HCT116 (cell line): Measurements from ENCODE around the gene TMIE. TPM values are rescaled to one million over a fixed set of nuclear protein-coding genes. Genes with fewer than 3 reads are reported as not detected.

Source experiments
- ATAC-seq: fragments of 200-7000 bp; cut with Tn5 transposase; 2 replicates; pipeline ENCODE4 v1.9.1; 2020; ENCODE audit warnings: mild to moderate bottlenecking, moderate library complexity
- BruUV-seq: library from RNA; stranded (reverse); fragments of 400-500 nt; replicated peaks from 2 replicates; lab custom pipeline; 2021; lab: Mats Ljungman, UMichigan
- CTCF ChIA-PET: fragments of 300-600 bp; sonication (Branson Sonifier 250); formaldehyde crosslinking; loops from one replicate; lab custom pipeline; 2021; ENCODE audit warnings: antibody characterized with exemption; lab: Charles Lee
- POLR2A ChIA-PET: fragments of 300-600, 350-600 bp; sonication (Branson Sonifier 250); formaldehyde crosslinking; loops from one replicate; lab custom pipeline; 2021; ENCODE audit warnings: antibody characterized with exemption; lab: Charles Lee
- RAD21 ChIA-PET, 2 experiments: fragments of 300-600 bp; sonication (Branson Sonifier 250); formaldehyde crosslinking; loops; one replicate each; lab custom pipeline; 2023; ENCODE audit warnings: low total read pairs in 2 of 2; ENCODE audit not compliant: uncharacterized antibody in 2 of 2, unreplicated experiment in 2 of 2, low non-redundant PET in 1 of 2; lab: Charles Lee
- DNase-seq: peaks from one replicate; pipeline ENCODE4 v3.0.0-alpha.2; 2010; ENCODE audit warnings: low read depth, low spot score
- H2AFZ ChIP-seq: fragments of 200-600 bp; shearing (Covaris generic), sonication (generic); 2 replicates; pipeline ENCODE4 v1.6.1; 2017; ENCODE audit warnings: low read depth, mixed run types, mixed read lengths, antibody characterized with exemption, low read length; ENCODE audit not compliant: poor library complexity, severe bottlenecking
- H3K27ac ChIP-seq: 2 replicates; pipeline ENCODE4 v1.5.1; 2012; ENCODE audit warnings: low read depth, low read length
- H3K27me3 ChIP-seq: fragments of 200-600 bp; sonication (generic); 2 replicates; pipeline ENCODE4 v1.6.1; 2016; ENCODE audit warnings: mixed run types, low read length, mixed read lengths; ENCODE audit not compliant: insufficient read depth
- H3K36me3 ChIP-seq, 2 experiments: fragments of 200-500 bp in 1 of 2; fragments of 200-600 bp in 1 of 2; sonication (Bioruptor generic) in 1 of 2; sonication (generic) in 1 of 2; 2 replicates each; pipeline versions ENCODE4 v1.5.1 to v1.6.1; 2014 to 2016; ENCODE audit warnings: low read length in 2 of 2, inconsistent platforms in 1 of 2, mixed read lengths in 1 of 2, mixed run types in 1 of 2; ENCODE audit not compliant: insufficient read depth in 2 of 2, control insufficient read depth in 1 of 2
- H3K4me1 ChIP-seq, 2 experiments: fragments of 200-600 bp in 1 of 2; sonication (generic) in 1 of 2; 2 replicates each; pipeline versions ENCODE4 v1.5.1 to v1.6.1; 2012 to 2017; ENCODE audit warnings: low read length in 2 of 2, inconsistent platforms in 1 of 2, mild to moderate bottlenecking in 1 of 2, mixed read lengths in 1 of 2, mixed run types in 1 of 2, moderate library complexity in 1 of 2; ENCODE audit not compliant: insufficient read depth in 2 of 2, control insufficient read depth in 1 of 2
- H3K4me2 ChIP-seq: fragments of 200-600 bp; sonication (generic); 2 replicates; pipeline ENCODE4 v1.6.1; 2017; ENCODE audit warnings: mixed run types, low read length, mixed read lengths
- H3K4me3 ChIP-seq, 2 experiments: fragments of 200-600 bp in 1 of 2; sonication (generic) in 1 of 2; replicated peaks in 1 of 2; 2 replicates each; pipeline ENCODE4 v1.5.1; 2011 to 2016; ENCODE audit warnings: low read length in 2 of 2, control low read depth in 1 of 2, low read depth in 1 of 2, mild to moderate bottlenecking in 1 of 2, mixed read lengths in 1 of 2, mixed run types in 1 of 2
- H3K79me2 ChIP-seq: fragments of 200-600 bp; sonication (generic); 2 replicates; pipeline ENCODE4 v1.6.1; 2017; ENCODE audit warnings: mild to moderate bottlenecking, mixed run types, low read length, moderate library complexity, mixed read lengths; ENCODE audit not compliant: insufficient read depth
- H3K9ac ChIP-seq: fragments of 200-600 bp; sonication (generic); 2 replicates; pipeline ENCODE4 v1.6.1; 2016; ENCODE audit warnings: low read length, mixed read lengths
- H3K9me2 ChIP-seq: fragments of 200-600 bp; sonication (generic), shearing (Covaris generic); 2 replicates; pipeline ENCODE4 v1.6.1; 2017; ENCODE audit warnings: mixed run types, mild to moderate bottlenecking, moderate library complexity; ENCODE audit not compliant: insufficient read depth
- H3K9me3 ChIP-seq, 2 experiments: fragments of 200-500 bp in 1 of 2; fragments of 200-600 bp in 1 of 2; sonication (Bioruptor generic) in 1 of 2; sonication (generic) in 1 of 2; 2 replicates each; pipeline ENCODE4 v1.6.1; 2014 to 2017; ENCODE audit warnings: low read length in 2 of 2, mixed read lengths in 2 of 2, inconsistent platforms in 1 of 2, low read depth in 1 of 2, mild to moderate bottlenecking in 1 of 2, mixed run types in 1 of 2, moderate library complexity in 1 of 2; ENCODE audit not compliant: control insufficient read depth in 1 of 2, insufficient read depth in 1 of 2
- H4K20me1 ChIP-seq: fragments of 200-600 bp; sonication (generic), shearing (Covaris generic); 2 replicates; pipeline ENCODE4 v1.6.1; 2017; ENCODE audit warnings: mixed run types, mild to moderate bottlenecking, moderate library complexity; ENCODE audit not compliant: insufficient read depth
- CEBPB ChIP-seq: IDR thresholded peaks from 2 replicates; pipeline ENCODE4 v1.6.1; 2012; ENCODE audit warnings: low read depth
- EGR1 ChIP-seq: IDR thresholded peaks from 2 replicates; pipeline ENCODE4 v1.6.1; 2012; ENCODE audit warnings: low read depth
- JUND ChIP-seq: IDR thresholded peaks from 2 replicates; pipeline ENCODE4 v1.6.1; 2012
- MAX ChIP-seq: IDR thresholded peaks from 2 replicates; pipeline ENCODE4 v1.6.1; 2012
- POLR2A ChIP-seq: IDR thresholded peaks from 2 replicates; pipeline ENCODE4 v1.7.0; 2011; ENCODE audit warnings: borderline replicate concordance; ENCODE audit not compliant: insufficient read depth, insufficient read length; ENCODE audit errors: extremely low read depth
- POLR2AphosphoS5 ChIP-seq: IDR thresholded peaks from 2 replicates; pipeline ENCODE4 v1.6.1; 2011; ENCODE audit warnings: mild to moderate bottlenecking, low read depth, low read length, moderate library complexity
- SIN3A ChIP-seq: IDR thresholded peaks from 2 replicates; pipeline ENCODE4 v1.6.1; 2012; ENCODE audit warnings: low read depth
- SP1 ChIP-seq: IDR thresholded peaks from 2 replicates; pipeline ENCODE4 v1.6.1; 2012; ENCODE audit warnings: low read depth
- SRF ChIP-seq: IDR thresholded peaks from 2 replicates; pipeline ENCODE4 v1.6.1; 2012; ENCODE audit warnings: low read depth
- TCF7L2 ChIP-seq: IDR thresholded peaks from 2 replicates; pipeline ENCODE4 v1.7.0; 2011; ENCODE audit warnings: borderline replicate concordance, inconsistent platforms; ENCODE audit not compliant: insufficient read depth, insufficient read length; ENCODE audit errors: extremely low read depth
- ZFX ChIP-seq: fragments of 450-650 bp; IDR thresholded peaks from 2 replicates; pipeline ENCODE4 v1.6.1; 2017
- ZNF274 ChIP-seq: fragments of 200-500 bp; sonication (Bioruptor generic); IDR thresholded peaks from 2 replicates; pipeline ENCODE4 v1.6.1; 2014; ENCODE audit warnings: mild to moderate bottlenecking, low read depth, low read length, inconsistent platforms
- intact Hi-C: fragments of 100-400 bp; cut with micrococcal nuclease; formaldehyde crosslinking; loops from 2 replicates; pipeline ENCODE4 v1.10.0; 2022
- total RNA-seq: library from RNA; stranded (reverse); gene quantifications from one replicate; pipeline ENCODE4 v1.2.1, GENCODE V29; 2021; ENCODE audit not compliant: unreplicated experiment
- TF ChIP-seq, protein P1 (sequence below): IDR thresholded peaks from 2 replicates; pipeline ENCODE4 v1.6.1; 2012
- TF ChIP-seq, protein P2 (sequence below): IDR thresholded peaks from 2 replicates; pipeline ENCODE4 v1.6.1; 2011; ENCODE audit warnings: mild to moderate bottlenecking, low read length, moderate library complexity; ENCODE audit not compliant: insufficient replicate concordance; ENCODE audit errors: extremely low read depth

The TMIE gene
- total RNA-seq, 1 experiment from 2014 or later = 0.74 TPM

GRCh38 chr3:46730819-46731218 is 29.6 kb downstream of the TMIE start:
- no peak overlapping the region for H3K9ac ChIP-seq
- intact Hi-C loops = no loop called here
- H3K79me2 ChIP-seq = no peaks in the 10 kb centered on the region
- H3K27ac ChIP-seq = no peak overlapping the region
- no peak overlapping the region for H3K4me3 ChIP-seq
- no peak overlapping the region for H3K4me2 ChIP-seq
- DNase-seq = no peak
- RAD21 ChIA-PET = no interaction called here
- ATAC-seq = no peak
- POLR2A ChIA-PET = no interaction called here
- BruUV-seq = no TSS peak
- no peak for TF ChIP-seq MAX
- TF ChIP-seq CEBPB = no peak
- no peak for TF ChIP-seq POLR2A
- TF ChIP-seq POLR2AphosphoS5 = no peak
- no peak for TF ChIP-seq EGR1
- no peak for TF ChIP-seq ZNF274
- no peak for TF ChIP-seq SP1
- TF ChIP-seq ZFX = no peak
- no peak for TF ChIP-seq SIN3A
- no peaks in the 10 kb centered on the region for H3K36me3 ChIP-seq
- no peaks in the 10 kb centered on the region for H4K20me1 ChIP-seq
- H3K9me2 ChIP-seq = no peaks in the 10 kb centered on the region
- H3K9me3 ChIP-seq = no peaks in the 10 kb centered on the region
- H2AFZ ChIP-seq = no peak overlapping the region
- CTCF ChIA-PET = no interaction called here
- no peaks in the 10 kb centered on the region for H3K4me1 ChIP-seq
- no peaks in the 10 kb centered on the region for H3K27me3 ChIP-seq

DNA sequence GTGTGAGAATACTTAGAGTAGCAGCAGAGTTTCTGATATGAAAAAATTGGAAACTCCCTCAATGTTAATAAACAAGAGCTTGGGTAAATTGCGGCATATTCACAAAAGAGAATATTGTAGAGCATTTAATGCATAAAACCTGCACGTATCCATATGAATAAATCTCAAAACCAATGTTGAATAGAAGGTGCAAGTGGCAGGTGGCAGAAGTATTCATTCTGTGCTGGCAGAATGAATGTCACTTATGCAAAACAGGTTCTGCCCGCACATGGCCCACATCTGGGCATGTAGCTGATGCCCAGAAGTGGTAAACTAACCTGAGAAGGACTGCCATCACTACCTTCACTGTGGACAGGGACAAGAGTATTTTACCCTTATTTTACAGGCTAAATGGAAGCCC is 30.6 kb downstream of the TMIE start:
- Histone ChIP-seq H3K9ac (no peak overlapping the region), H3K9me3 (no peaks in the 10 kb centered on the region), H4K20me1 (no peaks in the 10 kb centered on the region), H3K4me2 (no peak overlapping the region), H3K27ac (no peak overlapping the region), H3K4me1 (no peaks in the 10 kb centered on the region), H3K27me3 (no peaks in the 10 kb centered on the region), H3K4me3 (no peak overlapping the region), H3K79me2 (no peaks in the 10 kb centered on the region), H2AFZ (no peak overlapping the region), H3K9me2 (no peaks in the 10 kb centered on the region), H3K36me3 (no peaks in the 10 kb centered on the region)
- ChIA-PET POLR2A (no interaction called here), RAD21 (no interaction called here), CTCF (no interaction called here)
- no peak for TF ChIP-seq SRF
- TF ChIP-seq JUND = no peak
- TF ChIP-seq, protein P1, sequence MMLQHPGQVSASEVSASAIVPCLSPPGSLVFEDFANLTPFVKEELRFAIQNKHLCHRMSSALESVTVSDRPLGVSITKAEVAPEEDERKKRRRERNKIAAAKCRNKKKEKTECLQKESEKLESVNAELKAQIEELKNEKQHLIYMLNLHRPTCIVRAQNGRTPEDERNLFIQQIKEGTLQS = no peak
- TF ChIP-seq CEBPB = no peak
- no peak for TF ChIP-seq TCF7L2
- no peak for TF ChIP-seq POLR2A
- no peak for TF ChIP-seq POLR2AphosphoS5
- no peak for TF ChIP-seq ZNF274
- no peak for TF ChIP-seq MAX
- TF ChIP-seq, protein P2, sequence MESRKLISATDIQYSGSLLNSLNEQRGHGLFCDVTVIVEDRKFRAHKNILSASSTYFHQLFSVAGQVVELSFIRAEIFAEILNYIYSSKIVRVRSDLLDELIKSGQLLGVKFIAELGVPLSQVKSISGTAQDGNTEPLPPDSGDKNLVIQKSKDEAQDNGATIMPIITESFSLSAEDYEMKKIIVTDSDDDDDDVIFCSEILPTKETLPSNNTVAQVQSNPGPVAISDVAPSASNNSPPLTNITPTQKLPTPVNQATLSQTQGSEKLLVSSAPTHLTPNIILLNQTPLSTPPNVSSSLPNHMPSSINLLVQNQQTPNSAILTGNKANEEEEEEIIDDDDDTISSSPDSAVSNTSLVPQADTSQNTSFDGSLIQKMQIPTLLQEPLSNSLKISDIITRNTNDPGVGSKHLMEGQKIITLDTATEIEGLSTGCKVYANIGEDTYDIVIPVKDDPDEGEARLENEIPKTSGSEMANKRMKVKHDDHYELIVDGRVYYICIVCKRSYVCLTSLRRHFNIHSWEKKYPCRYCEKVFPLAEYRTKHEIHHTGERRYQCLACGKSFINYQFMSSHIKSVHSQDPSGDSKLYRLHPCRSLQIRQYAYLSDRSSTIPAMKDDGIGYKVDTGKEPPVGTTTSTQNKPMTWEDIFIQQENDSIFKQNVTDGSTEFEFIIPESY = no peak
- TF ChIP-seq ZFX = no peak
- DNase-seq (no peak), ATAC-seq (no peak)
- BruUV-seq = no TSS peak
- intact Hi-C loops = no loop called here
